Osteocyte (in vitro differentiated cells): ENCODE results near the gene ROGDI. TPM values are rescaled to one million over a fixed set of nuclear protein-coding genes. Genes with fewer than 3 reads are reported as not detected.

Source experiments
- DNase-seq: peaks from one replicate; pipeline ENCODE4 v3.0.0; 2021; ENCODE audit warnings: mixed read lengths; ENCODE audit not compliant: unreplicated experiment; ENCODE audit errors: extremely low spot score
- H3K27ac Mint-ChIP-seq: one replicate; pipeline ENCODE4 v1.8.0; 2021; ENCODE audit warnings: mild to moderate bottlenecking, mixed read lengths; ENCODE audit not compliant: unreplicated experiment
- H3K27me3 Mint-ChIP-seq: one replicate; pipeline ENCODE4 v1.8.0; 2021; ENCODE audit warnings: mixed read lengths; ENCODE audit not compliant: unreplicated experiment
- H3K36me3 Mint-ChIP-seq: one replicate; pipeline ENCODE4 v1.8.0; 2021; ENCODE audit warnings: mixed read lengths; ENCODE audit not compliant: unreplicated experiment
- H3K4me1 Mint-ChIP-seq: one replicate; pipeline ENCODE4 v1.8.0; 2021; ENCODE audit warnings: mixed read lengths; ENCODE audit not compliant: unreplicated experiment
- H3K4me3 Mint-ChIP-seq: one replicate; pipeline ENCODE4 v1.8.0; 2021; ENCODE audit warnings: mild to moderate bottlenecking, moderate library complexity, mixed read lengths; ENCODE audit not compliant: unreplicated experiment
- H3K9me3 Mint-ChIP-seq: one replicate; pipeline ENCODE4 v1.8.0; 2021; ENCODE audit warnings: mixed read lengths; ENCODE audit not compliant: unreplicated experiment
- CTCF ChIP-seq: fragments of 200-600 bp; sonication (generic); IDR thresholded peaks from 2 replicates; pipeline ENCODE4 v1.5.0; 2021; ENCODE audit warnings: antibody characterized with exemption, mild to moderate bottlenecking, moderate library complexity
- total RNA-seq: library from RNA; stranded (reverse); gene quantifications from 2 replicates; pipeline ENCODE4 v1.2.1, GENCODE V29; 2021

The ROGDI gene
- total RNA-seq, 1 donor from 2014 or later, result 16.1 TPM

DNA sequence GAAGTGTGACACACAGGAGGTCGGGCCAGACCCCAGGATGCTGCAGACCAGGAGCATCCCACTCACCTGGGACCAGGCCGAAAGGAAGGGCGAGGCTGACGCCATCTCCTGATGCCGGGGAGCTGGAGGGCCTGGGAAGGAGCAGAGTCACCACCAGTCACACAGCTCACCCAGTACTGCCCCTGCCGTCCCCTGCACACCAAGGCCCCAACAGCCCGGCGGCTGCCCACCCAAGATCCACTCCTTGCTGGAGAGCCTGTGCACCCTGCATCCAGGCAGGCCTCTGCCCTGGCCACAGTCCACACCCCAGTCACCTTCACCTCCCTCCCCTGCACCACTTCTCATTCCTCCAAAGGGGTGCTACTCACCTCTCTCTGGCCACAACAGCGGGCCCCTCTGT, 40.2 kb downstream of the ROGDI start:
- no peak for TF ChIP-seq CTCF
- H3K27me3 Mint-ChIP-seq, result no peaks in the 10 kb centered on the region
- H3K4me1 Mint-ChIP-seq, result peaks cover 10% of the 10 kb centered on the region
- H3K36me3 Mint-ChIP-seq, result peaks cover 33% of the 10 kb centered on the region
- no peak overlapping the region for H3K4me3 Mint-ChIP-seq
- H3K9me3 Mint-ChIP-seq, result no peaks in the 10 kb centered on the region
- DNase-seq, result no peak
- no peak overlapping the region for H3K27ac Mint-ChIP-seq

DNA sequence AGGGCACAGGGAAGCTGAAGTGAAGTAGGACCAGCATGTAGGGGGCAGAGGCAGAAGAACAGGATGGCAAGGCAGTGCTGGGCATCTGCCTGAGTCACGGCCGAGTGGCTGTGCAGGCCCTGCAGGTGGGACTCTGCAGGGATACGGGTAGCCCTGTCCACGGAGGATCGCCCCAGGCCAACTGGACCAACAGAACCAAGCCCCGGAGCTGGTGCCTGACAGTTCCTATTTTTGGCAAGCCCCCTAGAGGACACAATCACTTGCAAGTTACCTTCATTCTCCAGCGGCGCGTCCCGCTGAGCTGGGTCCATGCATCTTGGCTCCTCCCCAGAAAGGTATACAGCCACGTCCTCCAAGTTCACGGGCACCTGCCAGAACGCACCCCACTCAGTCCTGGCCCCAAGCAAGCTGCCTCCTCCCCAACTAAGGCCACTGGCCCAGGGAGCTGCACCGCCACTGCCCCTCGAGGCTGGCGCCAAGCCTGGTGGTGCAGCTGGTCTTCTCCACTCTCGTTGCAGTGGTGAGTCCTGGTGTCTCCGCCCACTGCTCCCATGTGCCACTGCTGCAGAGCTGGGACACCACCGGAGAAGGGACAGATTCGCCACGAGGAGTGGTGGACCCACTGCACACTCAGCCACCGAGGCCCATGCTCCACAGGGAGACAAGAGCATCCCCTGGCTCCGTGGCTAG, 42.1 kb downstream of the ROGDI start:
- no peak for DNase-seq
- no peak for TF ChIP-seq CTCF

GRCh38 chr16:4755687-4756086, 46.7 kb downstream of the ROGDI start:
- H3K4me1 Mint-ChIP-seq, result no peaks in the 10 kb centered on the region

More for the DNA sequence above, 42.1 kb downstream of the ROGDI start:
- H3K27me3 Mint-ChIP-seq, result no peaks in the 10 kb centered on the region
- H3K27ac Mint-ChIP-seq, result no peak overlapping the region
- H3K4me3 Mint-ChIP-seq, result no peak overlapping the region
- no peaks in the 10 kb centered on the region for H3K9me3 Mint-ChIP-seq
- H3K4me1 Mint-ChIP-seq, result no peaks in the 10 kb centered on the region
- H3K36me3 Mint-ChIP-seq, result peaks cover 40% of the 10 kb centered on the region

DNA sequence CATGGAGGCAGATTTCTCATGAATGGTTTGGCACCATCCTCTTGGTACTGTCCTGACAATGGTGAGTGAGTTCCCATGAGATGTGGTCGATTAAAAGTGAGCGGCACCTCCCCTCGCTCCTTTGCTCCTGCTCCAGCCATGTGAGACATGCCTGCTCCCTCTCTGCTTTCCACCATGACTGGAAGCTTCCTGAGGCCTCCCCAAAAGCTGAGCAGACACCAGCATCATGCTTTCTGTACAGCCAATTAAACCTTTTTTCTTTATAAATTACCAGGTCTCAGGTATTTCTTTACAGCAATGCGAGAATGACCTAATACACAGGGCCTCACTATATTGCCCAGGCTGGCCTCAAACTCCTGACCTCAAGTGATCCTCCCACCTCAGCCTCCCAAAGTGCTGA, 47.6 kb downstream of the ROGDI start:
- H3K27ac Mint-ChIP-seq, result no peak overlapping the region
- TF ChIP-seq CTCF, result no peak
- peaks cover 32% of the 10 kb centered on the region for H3K36me3 Mint-ChIP-seq
- H3K4me3 Mint-ChIP-seq, result no peak overlapping the region
- no peak for DNase-seq
- no peaks in the 10 kb centered on the region for H3K4me1 Mint-ChIP-seq
- no peaks in the 10 kb centered on the region for H3K27me3 Mint-ChIP-seq
- H3K9me3 Mint-ChIP-seq, result no peaks in the 10 kb centered on the region

More at GRCh38 chr16:4755687-4756086, 46.7 kb downstream of the ROGDI start:
- no peak overlapping the region for H3K27ac Mint-ChIP-seq
- no peaks in the 10 kb centered on the region for H3K27me3 Mint-ChIP-seq
- no peaks in the 10 kb centered on the region for H3K9me3 Mint-ChIP-seq
- TF ChIP-seq CTCF, result no peak
- peaks cover 37% of the 10 kb centered on the region for H3K36me3 Mint-ChIP-seq
- DNase-seq, result no peak
- no peak overlapping the region for H3K4me3 Mint-ChIP-seq

DNA sequence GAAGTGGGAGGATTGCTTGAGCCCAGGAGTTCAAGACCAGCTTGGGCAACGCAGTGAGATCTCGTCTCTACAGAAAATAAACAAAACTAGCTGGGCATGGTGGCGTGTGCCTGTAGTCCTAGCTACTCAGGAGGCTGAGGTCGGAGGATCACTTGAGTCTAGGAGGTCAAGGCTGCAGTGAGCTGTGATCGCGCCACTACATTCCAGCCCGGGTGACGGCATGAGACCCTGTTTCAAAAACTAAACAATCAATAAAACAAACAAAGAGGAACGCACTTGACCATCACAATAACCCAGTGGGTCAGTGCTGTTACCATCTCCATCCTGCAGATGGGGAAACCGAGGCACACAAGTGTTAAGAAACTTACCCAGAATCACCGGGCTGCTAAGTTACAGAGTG, 49.2 kb downstream of the ROGDI start:
- TF ChIP-seq CTCF, result no peak
- no peaks in the 10 kb centered on the region for H3K9me3 Mint-ChIP-seq

More for the DNA sequence above, 49.2 kb downstream of the ROGDI start:
- Mint-ChIP-seq H3K27me3 (no peaks in the 10 kb centered on the region), H3K4me3 (no peak overlapping the region), H3K36me3 (peaks cover 18% of the 10 kb centered on the region), H3K27ac (no peak overlapping the region), H3K4me1 (no peaks in the 10 kb centered on the region)
- DNase-seq, result no peak
